Transverse colon (tissue), 4 donors: ENCODE results near the gene MICAL2.

ENCODE experiments used
- POLR2A ChIP-seq: fragments of 450-650 bp; IDR thresholded peaks from one replicate; pipeline ENCODE4 v1.6.1; 2016; ENCODE audit warnings: antibody characterized with exemption, mild to moderate bottlenecking, moderate library complexity
- POLR2AphosphoS5 ChIP-seq, 3 donors: sonication (generic); formaldehyde crosslinking; IDR thresholded peaks; one replicate each; pipeline ENCODE4 v1.6.1; 2016; ENCODE audit warnings: antibody characterized with exemption in 3 of 3
- TF ChIP-seq, protein P1 (sequence below), 5 experiments: fragments of 200-600 bp in 3 of 5; fragments of 450-650 bp in 2 of 5; sonication (generic) in 3 of 5; IDR thresholded peaks; 1 replicate in 2 of 5; 2 replicates in 3 of 5; pipeline ENCODE4 v1.5.1; 2016 to 2017; ENCODE audit warnings: antibody characterized with exemption in 5 of 5, inconsistent platforms in 3 of 5, mild to moderate bottlenecking in 2 of 5, moderate library complexity in 1 of 5

- TF ChIP-seq, protein P1, sequence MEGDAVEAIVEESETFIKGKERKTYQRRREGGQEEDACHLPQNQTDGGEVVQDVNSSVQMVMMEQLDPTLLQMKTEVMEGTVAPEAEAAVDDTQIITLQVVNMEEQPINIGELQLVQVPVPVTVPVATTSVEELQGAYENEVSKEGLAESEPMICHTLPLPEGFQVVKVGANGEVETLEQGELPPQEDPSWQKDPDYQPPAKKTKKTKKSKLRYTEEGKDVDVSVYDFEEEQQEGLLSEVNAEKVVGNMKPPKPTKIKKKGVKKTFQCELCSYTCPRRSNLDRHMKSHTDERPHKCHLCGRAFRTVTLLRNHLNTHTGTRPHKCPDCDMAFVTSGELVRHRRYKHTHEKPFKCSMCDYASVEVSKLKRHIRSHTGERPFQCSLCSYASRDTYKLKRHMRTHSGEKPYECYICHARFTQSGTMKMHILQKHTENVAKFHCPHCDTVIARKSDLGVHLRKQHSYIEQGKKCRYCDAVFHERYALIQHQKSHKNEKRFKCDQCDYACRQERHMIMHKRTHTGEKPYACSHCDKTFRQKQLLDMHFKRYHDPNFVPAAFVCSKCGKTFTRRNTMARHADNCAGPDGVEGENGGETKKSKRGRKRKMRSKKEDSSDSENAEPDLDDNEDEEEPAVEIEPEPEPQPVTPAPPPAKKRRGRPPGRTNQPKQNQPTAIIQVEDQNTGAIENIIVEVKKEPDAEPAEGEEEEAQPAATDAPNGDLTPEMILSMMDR (IDR thresholded peaks at IDR 0.05): no peak
- TF ChIP-seq POLR2A: no peak
- TF ChIP-seq POLR2AphosphoS5 (IDR thresholded peaks at IDR 0.05): no peak
These were observed 65.4 kb downstream of the MICAL2 start for GRCh38 chr11:12175694-12176241.
